D721Med (cell line): ENCODE data around the gene PDE7B.
A peak's percentile ranks its signal among the peaks of the same experiment; 100 is the strongest.

Experiments used
- DNase-seq: peaks from one replicate; pipeline ENCODE4 v3.0.0; 2011; ENCODE audit warnings: low spot score; ENCODE audit not compliant: insufficient read length
- FAIRE-seq: peaks from 2 replicates; lab custom pipeline; 2011; peaks lifted over from hg19 to GRCh38; lab: Jason Lieb, UNC
- CTCF ChIP-seq: IDR thresholded peaks from 2 replicates; pipeline ENCODE4 v1.5.1; 2012; ENCODE audit warnings: mild to moderate bottlenecking, control low read depth; ENCODE audit not compliant: insufficient read depth; ENCODE audit errors: missing control alignments

PDE7B gene

GRCh38 chr6:136025736-136026135 is 174.2 kb downstream of the PDE7B start:
- FAIRE-seq: no peak
- TF ChIP-seq CTCF: no peak

GRCh38 chr6:136030131-136030530 is 178.6 kb downstream of the PDE7B start:
- no peak for TF ChIP-seq CTCF
- no peak for FAIRE-seq
- no peak for DNase-seq

More at GRCh38 chr6:136025736-136026135, 174.2 kb downstream of the PDE7B start:
- no peak for DNase-seq

- peak; percentile 42 for TF ChIP-seq CTCF
- no peak for DNase-seq
- FAIRE-seq: no peak
These were observed 180.5 kb downstream of the PDE7B start for GRCh38 chr6:136031982-136032381.

GRCh38 chr6:136033416-136033815 is 181.9 kb downstream of the PDE7B start:
- no peak for TF ChIP-seq CTCF
- DNase-seq (no peak), FAIRE-seq (no peak)

GRCh38 chr6:136034422-136034821 is 182.9 kb downstream of the PDE7B start:
- no peak for TF ChIP-seq CTCF
- no peak for DNase-seq
- no peak for FAIRE-seq

- TF ChIP-seq CTCF: no peak
- DNase-seq: no peak
- FAIRE-seq: no peak
These were observed 184.0 kb downstream of the PDE7B start for GRCh38 chr6:136035378-136036070.

GRCh38 chr6:136036071-136036380 is 184.5 kb downstream of the PDE7B start:
- FAIRE-seq: no peak
- no peak for TF ChIP-seq CTCF
- no peak for DNase-seq
